SIG-M5 treated with dmso at 0.1 percent for 504 hours (cell line): Measurements from ENCODE around the gene HOXD3.

Experiments
- DNase-seq: peaks from one replicate; lab custom pipeline; 2025; ENCODE audit not compliant: unreplicated experiment; lab: John Stamatoyannopoulos, UW

The HOXD3 gene

DNA sequence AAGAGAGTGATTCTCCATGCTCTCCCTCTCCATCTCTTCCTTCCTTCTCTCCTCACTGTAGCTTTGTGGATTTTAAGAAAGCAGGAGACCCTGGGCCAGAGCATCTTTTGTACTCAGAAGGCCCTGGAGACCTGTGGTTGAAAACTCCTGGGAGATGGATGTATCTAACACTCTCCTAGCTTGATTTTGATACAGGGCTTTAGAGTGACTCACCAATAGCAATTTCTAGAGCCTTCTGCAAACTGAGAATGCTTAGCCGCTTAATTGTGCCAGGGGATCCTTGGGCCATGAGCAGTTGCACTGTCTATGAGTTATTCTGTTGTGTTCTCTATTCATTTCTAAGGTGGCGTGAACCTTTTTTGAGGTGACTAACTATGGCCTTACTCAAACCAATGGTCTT is 49.0 kb downstream of the HOXD3 start:
- no peak for DNase-seq

DNA sequence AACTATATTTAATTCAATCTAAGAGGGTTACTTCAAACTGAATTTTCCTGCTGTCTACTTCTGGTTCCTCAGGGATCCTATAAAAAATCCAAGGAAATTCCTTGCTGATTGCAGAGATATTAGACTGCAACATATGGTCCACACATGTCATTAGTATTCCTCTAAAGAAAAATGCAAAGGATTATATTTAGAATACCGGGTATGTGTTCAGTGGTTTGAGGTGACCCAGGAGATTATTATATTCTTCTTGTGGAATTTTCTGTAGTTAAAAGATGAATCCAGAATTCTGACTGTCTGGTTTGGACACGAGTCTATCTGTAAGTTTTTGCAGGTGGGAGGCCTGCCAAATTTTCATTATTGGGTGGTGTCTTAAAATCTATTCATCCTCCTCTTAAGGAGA is 49.6 kb downstream of the HOXD3 start:
- no peak for DNase-seq

DNA sequence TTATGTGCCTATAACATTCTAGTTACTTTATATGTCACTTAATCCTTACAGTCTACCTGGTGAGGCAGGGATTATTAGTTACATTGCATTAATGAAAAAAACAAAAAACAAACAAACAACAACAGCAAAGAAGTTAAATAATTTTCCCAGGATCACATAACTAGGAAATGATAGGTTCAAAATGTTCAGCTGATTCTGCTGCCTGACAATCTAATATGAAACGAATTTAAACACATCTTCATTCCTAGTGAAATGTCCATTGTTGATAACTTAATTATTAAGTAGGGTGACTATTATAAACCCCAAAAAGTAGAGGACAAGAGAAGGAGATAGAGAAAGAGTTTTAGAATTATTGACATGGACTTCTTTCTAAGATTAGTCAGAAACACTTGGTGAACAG is 54.0 kb downstream of the HOXD3 start:
- DNase-seq: no peak

GRCh38 chr2:176212276-176212675 is 55.2 kb downstream of the HOXD3 start:
- no peak for DNase-seq

- DNase-seq: no peak
Observed at GRCh38 chr2:176213406-176213805, 56.3 kb downstream of the HOXD3 start.
